ENCODE results near the gene SND1.

The SND1 gene

GRCh38 chr7:128094686-128095085 lies 442.7 kb downstream of the SND1 start:
- no peak for TF ChIP-seq CTCF (IDR thresholded peaks at IDR 0.05; ENCODE audit: insufficient read depth, missing control alignments)
- FAIRE-seq (no peak), DNase-seq (ENCODE audit: insufficient read length, low spot score) (no peak)

DNA sequence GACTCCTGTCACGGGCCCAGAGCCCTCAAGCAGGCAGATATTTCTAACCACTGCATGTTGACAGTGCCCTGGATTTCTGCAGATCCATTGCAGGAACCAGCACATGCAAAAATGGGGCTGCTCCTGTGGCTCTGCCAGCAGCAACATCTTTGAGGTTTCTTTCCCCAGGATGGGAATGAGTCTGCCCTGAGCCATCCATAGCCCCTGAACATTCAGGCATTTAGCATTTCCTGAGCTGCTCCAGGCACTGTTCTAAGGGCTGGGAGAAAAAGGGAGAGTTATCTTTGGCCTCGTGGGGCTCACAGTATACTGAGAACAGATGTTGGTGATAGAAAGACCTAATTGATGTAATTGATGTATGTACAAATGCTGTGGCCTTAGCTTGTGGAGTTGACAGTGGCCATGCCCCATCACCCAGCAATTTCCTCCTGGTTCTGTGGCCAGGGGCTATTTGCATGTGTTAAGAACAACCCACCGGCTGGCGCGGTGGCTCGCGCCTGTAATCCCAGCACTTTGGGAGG lies 445.3 kb downstream of the SND1 start:
- DNase-seq (ENCODE audit: insufficient read length, low spot score) = no peak
- no peak for TF ChIP-seq CTCF (IDR thresholded peaks at IDR 0.05; ENCODE audit: insufficient read depth, missing control alignments)
- FAIRE-seq = no peak

GRCh38 chr7:128098629-128099028 lies 446.6 kb downstream of the SND1 start:
- DNase-seq (ENCODE audit: insufficient read length, low spot score) (no peak), FAIRE-seq (no peak)
- TF ChIP-seq CTCF (IDR thresholded peaks at IDR 0.05; ENCODE audit: insufficient read depth, missing control alignments) = no peak

DNA sequence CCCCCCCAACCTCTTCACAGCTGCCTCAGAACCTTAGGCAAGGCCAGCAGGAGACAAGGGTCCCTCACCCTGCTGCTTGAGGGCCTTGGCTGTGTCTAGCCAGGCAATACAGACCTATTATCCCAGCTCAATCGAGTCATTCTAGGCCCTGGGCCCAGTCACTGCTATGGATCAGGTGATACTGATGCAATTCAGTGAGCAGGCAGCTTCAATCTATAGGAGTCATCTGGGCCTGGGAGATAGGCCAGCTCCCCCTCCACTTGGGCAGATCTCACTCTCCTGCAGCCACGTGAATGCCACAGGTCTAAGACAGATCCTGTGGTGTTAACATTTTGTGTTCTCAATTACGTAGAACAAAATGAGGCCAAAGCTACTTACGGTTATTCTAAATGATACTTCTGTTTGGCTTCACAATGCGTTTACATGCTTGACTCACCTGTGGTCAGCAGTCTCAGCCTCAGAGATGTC lies 447.2 kb downstream of the SND1 start:
- no peak for TF ChIP-seq CTCF (IDR thresholded peaks at IDR 0.05; ENCODE audit: insufficient read depth, missing control alignments)
- no peak for DNase-seq (ENCODE audit: insufficient read length, low spot score)
- no peak for FAIRE-seq

DNA sequence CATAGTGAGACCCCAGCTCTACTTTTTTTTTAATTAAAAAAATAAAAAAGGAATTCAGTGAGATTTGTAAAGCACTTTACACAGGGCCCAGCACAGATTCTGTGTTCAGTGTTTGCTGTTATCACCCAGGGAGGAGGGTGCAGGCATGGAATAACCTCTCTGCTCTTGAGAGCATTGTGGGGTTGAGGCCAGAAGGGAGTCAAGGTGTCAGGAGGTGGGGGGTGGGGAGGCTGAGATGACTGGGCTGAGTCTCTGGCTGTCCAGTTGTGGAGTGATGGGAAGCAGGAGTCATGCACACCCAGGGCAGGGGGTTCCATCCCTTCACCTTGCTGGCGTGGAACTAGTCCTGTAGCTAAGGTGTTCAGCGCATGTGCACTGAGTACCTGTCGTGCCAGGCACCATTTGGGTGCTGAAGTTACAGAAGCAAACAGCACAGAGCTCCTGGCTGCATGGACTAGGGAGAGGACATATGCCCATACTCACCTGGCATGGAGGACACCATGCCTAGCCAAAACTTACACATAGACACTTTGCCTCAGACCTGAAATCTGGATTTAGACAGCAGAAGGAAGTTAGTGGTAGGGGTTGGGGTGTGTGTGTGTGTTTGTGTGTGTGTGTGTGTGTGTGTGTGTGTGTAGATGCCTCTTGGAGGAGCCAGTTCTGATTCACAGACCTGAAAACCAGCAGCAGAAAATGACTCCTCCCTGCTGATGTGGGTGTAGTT lies 448.4 kb downstream of the SND1 start:
- FAIRE-seq = no peak
- DNase-seq (ENCODE audit: insufficient read length, low spot score) = no peak
- TF ChIP-seq CTCF (IDR thresholded peaks at IDR 0.05; ENCODE audit: insufficient read depth, missing control alignments) = no peak

GRCh38 chr7:128100949-128101713 lies 449.1 kb downstream of the SND1 start:
- no peak for DNase-seq (ENCODE audit: insufficient read length, low spot score)
- no peak for TF ChIP-seq CTCF (IDR thresholded peaks at IDR 0.05; ENCODE audit: insufficient read depth, missing control alignments)
- no peak for FAIRE-seq

All from D721Med (cell line).